GM12878 (cell line): Measurements from ENCODE around the gene CD27. TPM values are rescaled to one million over a fixed set of nuclear protein-coding genes. Genes with fewer than 3 reads are reported as not detected.

Experiments
- BMI1 ChIP-seq: fragments of 450-650 bp; IDR thresholded peaks from 2 replicates; pipeline ENCODE4 v1.6.1; 2016; ENCODE audit warnings: mild to moderate bottlenecking, moderate library complexity, borderline replicate concordance
- CBX3 ChIP-seq: fragments of 200-600 bp; sonication (generic); IDR thresholded peaks from 2 replicates; pipeline ENCODE4 v1.6.1; 2016; ENCODE audit warnings: low read depth, borderline replicate concordance
- CUX1 ChIP-seq: IDR thresholded peaks from 2 replicates; pipeline ENCODE4 v1.6.1; 2012; ENCODE audit warnings: improper control_type of control experiment, low read depth, low read length; ENCODE audit not compliant: insufficient replicate concordance
- ESRRA ChIP-seq: IDR thresholded peaks from 2 replicates; pipeline ENCODE4 v1.6.1; 2012; ENCODE audit warnings: mild to moderate bottlenecking, low read length, improper control_type of control experiment
- HCFC1 ChIP-seq: fragments of 150-350 bp; IDR thresholded peaks from 2 replicates; pipeline ENCODE4 v1.6.1; 2014; ENCODE audit warnings: low read length
- IRF4 ChIP-seq: IDR thresholded peaks from 2 replicates; pipeline ENCODE4 v1.6.1; 2011; ENCODE audit warnings: low read depth, low read length
- JUNB ChIP-seq: IDR thresholded peaks from 2 replicates; pipeline ENCODE4 v1.6.1; 2016; ENCODE audit warnings: antibody characterized with exemption, mild to moderate bottlenecking
- MEF2A ChIP-seq: IDR thresholded peaks from 2 replicates; pipeline ENCODE4 v1.6.1; 2011; ENCODE audit warnings: low read depth, mild to moderate bottlenecking, low read length, moderate library complexity; ENCODE audit not compliant: insufficient read depth
- MYB ChIP-seq: fragments of 150-350 bp; IDR thresholded peaks from 2 replicates; pipeline ENCODE4 v1.6.1; 2014; ENCODE audit warnings: mild to moderate bottlenecking, low read depth, low read length, borderline replicate concordance
- NFXL1 ChIP-seq: fragments of 450-650 bp; IDR thresholded peaks from 2 replicates; pipeline ENCODE4 v1.6.1; 2017; ENCODE audit warnings: antibody characterized with exemption, mild to moderate bottlenecking, borderline replicate concordance
- NKRF ChIP-seq: fragments of 450-650 bp; conservative IDR thresholded peaks from 2 replicates; pipeline ENCODE4 v1.6.1; 2017; ENCODE audit warnings: mild to moderate bottlenecking, moderate library complexity
- POU2F2 ChIP-seq: IDR thresholded peaks from 3 replicates; pipeline ENCODE4 v1.6.1; 2011; ENCODE audit warnings: low read depth, mild to moderate bottlenecking, low read length, borderline replicate concordance
- STAT1 ChIP-seq: fragments of 450-650 bp; conservative IDR thresholded peaks from 2 replicates; pipeline ENCODE4 v1.6.1; 2014; ENCODE audit warnings: antibody characterized with exemption, mild to moderate bottlenecking
- TAF1 ChIP-seq: IDR thresholded peaks from 2 replicates; pipeline ENCODE4 v1.6.1; 2011; ENCODE audit warnings: mild to moderate bottlenecking, low read depth, low read length, borderline replicate concordance
- TARDBP ChIP-seq: IDR thresholded peaks from 2 replicates; pipeline ENCODE4 v1.6.1; 2016; ENCODE audit warnings: borderline replicate concordance
- USF1 ChIP-seq: IDR thresholded peaks from 2 replicates; pipeline ENCODE4 v1.6.1; 2011; ENCODE audit warnings: borderline replicate concordance, low read depth, mild to moderate bottlenecking, moderate library complexity, mixed read lengths, low read length; ENCODE audit not compliant: insufficient read depth; ENCODE audit errors: extremely low read length
- ZZZ3 ChIP-seq: IDR thresholded peaks from 2 replicates; pipeline ENCODE4 v1.6.1; 2011; ENCODE audit warnings: low read depth; ENCODE audit not compliant: control insufficient read depth, insufficient read length
- polyA plus RNA-seq, 11 experiments: library from polyadenylated mRNA; depleted of rRNA in 4 of 11; unstranded in 6 of 11; stranded (reverse) in 5 of 11; fragments of >200 nt; fragmentation: Nextera tagmentation in 4 of 11; fragmentation: Illumina TruSeq in 1 of 11; extraction: Ambion mirVana in 4 of 11; extraction: Trizol in 1 of 11; gene quantifications; 1 replicate in 1 of 11; 2 replicates in 10 of 11; pipeline versions ENCODE4 v1.2.1 to v1.2.3, GENCODE V29; 2011 to 2016; ENCODE audit warnings: inconsistent platforms in 2 of 11, missing spikeins in 2 of 11, low read depth in 1 of 11
- total RNA-seq, 4 experiments: library from RNA; depleted of rRNA in 3 of 4; stranded (reverse); fragments of >200 nt in 3 of 4; fragmentation: Illumina TruSeq in 1 of 4; extraction: Trizol in 1 of 4; gene quantifications; 2 replicates each; pipeline versions ENCODE4 v1.2.1 to v1.2.3, GENCODE V29; 2013 to 2021
- TF ChIP-seq, protein P1 (sequence below): fragments of 450-650 bp; formaldehyde crosslinking; IDR thresholded peaks from 2 replicates; pipeline ENCODE4 v1.5.0; 2022; ENCODE audit warnings: mild to moderate bottlenecking, missing genetic modification characterization

CD27 gene
- total and polyA plus RNA-seq, 10 of the 15 experiments (the other 5 are each of a cell fraction or from before 2014, with no cell fraction given) = 4.9 to 184 (median 106) TPM

GRCh38 chr12:6470375-6471163, 25.8 kb downstream of the CD27 start, which contains the start of gene VAMP1 (continued):
- TF ChIP-seq NKRF (peak; percentile 88), JUNB (no peak; the same call in 1 of the 2 replicates), IRF4 (no peak), BMI1 (peak; percentile 76), NFXL1 (no peak), STAT1 (no peak), POU2F2 (peak; percentile 98), CUX1 (no peak), CBX3 (no peak), TAF1 (peak; percentile 97), TARDBP (0 out of 2 replicates have a peak, but pooled peaks have one; percentile 45), MEF2A (0 out of 2 replicates have a peak, but pooled peaks have one; percentile 5), ZZZ3 (no peak), HCFC1 (no peak), ESRRA (no peak), USF1 (no peak), MYB (no peak)
- TF ChIP-seq, protein P1, sequence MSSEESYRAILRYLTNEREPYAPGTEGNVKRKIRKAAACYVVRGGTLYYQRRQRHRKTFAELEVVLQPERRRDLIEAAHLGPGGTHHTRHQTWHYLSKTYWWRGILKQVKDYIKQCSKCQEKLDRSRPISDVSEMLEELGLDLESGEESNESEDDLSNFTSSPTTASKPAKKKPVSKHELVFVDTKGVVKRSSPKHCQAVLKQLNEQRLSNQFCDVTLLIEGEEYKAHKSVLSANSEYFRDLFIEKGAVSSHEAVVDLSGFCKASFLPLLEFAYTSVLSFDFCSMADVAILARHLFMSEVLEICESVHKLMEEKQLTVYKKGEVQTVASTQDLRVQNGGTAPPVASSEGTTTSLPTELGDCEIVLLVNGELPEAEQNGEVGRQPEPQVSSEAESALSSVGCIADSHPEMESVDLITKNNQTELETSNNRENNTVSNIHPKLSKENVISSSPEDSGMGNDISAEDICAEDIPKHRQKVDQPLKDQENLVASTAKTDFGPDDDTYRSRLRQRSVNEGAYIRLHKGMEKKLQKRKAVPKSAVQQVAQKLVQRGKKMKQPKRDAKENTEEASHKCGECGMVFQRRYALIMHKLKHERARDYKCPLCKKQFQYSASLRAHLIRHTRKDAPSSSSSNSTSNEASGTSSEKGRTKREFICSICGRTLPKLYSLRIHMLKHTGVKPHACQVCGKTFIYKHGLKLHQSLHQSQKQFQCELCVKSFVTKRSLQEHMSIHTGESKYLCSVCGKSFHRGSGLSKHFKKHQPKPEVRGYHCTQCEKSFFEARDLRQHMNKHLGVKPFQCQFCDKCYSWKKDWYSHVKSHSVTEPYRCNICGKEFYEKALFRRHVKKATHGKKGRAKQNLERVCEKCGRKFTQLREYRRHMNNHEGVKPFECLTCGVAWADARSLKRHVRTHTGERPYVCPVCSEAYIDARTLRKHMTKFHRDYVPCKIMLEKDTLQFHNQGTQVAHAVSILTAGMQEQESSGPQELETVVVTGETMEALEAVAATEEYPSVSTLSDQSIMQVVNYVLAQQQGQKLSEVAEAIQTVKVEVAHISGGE (CRISPR knock-in tag) = no peak
